Panc1 (cell line): Measurements from ENCODE around the gene ZNF202.

ENCODE experiments used
- CTCF ChIP-seq: fragments of 450-650 bp; IDR thresholded peaks from 2 replicates; pipeline ENCODE4 v1.5.1; 2017; ENCODE audit warnings: mild to moderate bottlenecking
- POLR2AphosphoS5 ChIP-seq: IDR thresholded peaks from 2 replicates; pipeline ENCODE4 v1.6.1; 2012; ENCODE audit warnings: mild to moderate bottlenecking, low read depth, low read length, moderate library complexity

GRCh38 chr11:123778511-123778910, 37.1 kb upstream of the ZNF202 start:
- TF ChIP-seq POLR2AphosphoS5 (no peak), CTCF (no peak)
